ENCODE results near the gene PSMB2. TPM values are rescaled to one million over a fixed set of nuclear protein-coding genes. Genes with fewer than 3 reads are reported as not detected.
"Not testable (repeated sequence)": the region's sequence is repeated elsewhere in the genome, so short reads cannot be mapped to it uniquely, and the experiment has no call there.

PSMB2 gene
- total RNA-seq, 1 donor from 2014 or later: 98.6 TPM

DNA sequence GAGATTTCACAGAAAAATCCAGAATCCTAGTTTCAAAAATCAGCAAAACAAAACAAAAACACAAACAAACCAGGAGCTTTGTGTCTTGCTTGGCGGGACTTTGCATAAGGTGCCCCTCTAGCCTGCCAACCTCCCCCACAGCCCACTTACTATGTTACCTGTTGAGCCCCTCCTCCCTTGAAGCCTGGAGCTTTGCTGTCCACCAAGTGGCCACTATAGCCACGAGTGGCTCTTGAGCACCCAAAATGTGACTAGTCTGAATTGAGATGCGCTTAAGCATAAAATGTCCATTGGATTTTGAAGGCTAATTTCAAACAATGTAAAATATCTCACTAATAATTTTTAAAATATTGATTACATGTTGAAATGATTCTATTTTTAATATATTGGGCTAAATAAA lies 56.0 kb downstream of the PSMB2 start:
- Mint-ChIP-seq H3K4me1 (ENCODE audit: low read depth, unreplicated experiment) (no peaks in the 10 kb centered on the region), H3K27me3 (ENCODE audit: low read depth, unreplicated experiment) (peaks cover 24% of the 10 kb centered on the region), H3K9me3 (ENCODE audit: unreplicated experiment) (no peaks in the 10 kb centered on the region), H3K4me3 (ENCODE audit: unreplicated experiment) (no peak overlapping the region), H3K36me3 (ENCODE audit: low read depth, unreplicated experiment) (peaks cover 7% of the 10 kb centered on the region), H3K27ac (ENCODE audit: unreplicated experiment) (no peak overlapping the region)
- Histone ChIP-seq H4K20me1 (ENCODE audit: insufficient read depth, low read length) (no peaks in the 10 kb centered on the region), H3K9ac (ENCODE audit: low read length) (no peak overlapping the region), H3K79me2 (ENCODE audit: insufficient read depth, low read length) (no peaks in the 10 kb centered on the region), H3K4me1 (ENCODE audit: insufficient read depth, low read length) (no peaks in the 10 kb centered on the region), H3K4me2 (ENCODE audit: low read length) (no peak overlapping the region), H3K9me3 (ENCODE audit: insufficient read depth, low read depth, low read length) (no peaks in the 10 kb centered on the region), H3K27me3 (ENCODE audit: insufficient read depth, low read length) (no peaks in the 10 kb centered on the region), H3K36me3 (ENCODE audit: insufficient read depth, low read length) (no peaks in the 10 kb centered on the region), H3K4me3 (ENCODE audit: insufficient read depth, low read depth, low read length) (no peak overlapping the region), H2AFZ (ENCODE audit: low read depth, low read length) (no peak overlapping the region), H3K27ac (ENCODE audit: low read depth, low read length) (no peak overlapping the region)
- FAIRE-seq: no peak
- TF ChIP-seq, protein P1, sequence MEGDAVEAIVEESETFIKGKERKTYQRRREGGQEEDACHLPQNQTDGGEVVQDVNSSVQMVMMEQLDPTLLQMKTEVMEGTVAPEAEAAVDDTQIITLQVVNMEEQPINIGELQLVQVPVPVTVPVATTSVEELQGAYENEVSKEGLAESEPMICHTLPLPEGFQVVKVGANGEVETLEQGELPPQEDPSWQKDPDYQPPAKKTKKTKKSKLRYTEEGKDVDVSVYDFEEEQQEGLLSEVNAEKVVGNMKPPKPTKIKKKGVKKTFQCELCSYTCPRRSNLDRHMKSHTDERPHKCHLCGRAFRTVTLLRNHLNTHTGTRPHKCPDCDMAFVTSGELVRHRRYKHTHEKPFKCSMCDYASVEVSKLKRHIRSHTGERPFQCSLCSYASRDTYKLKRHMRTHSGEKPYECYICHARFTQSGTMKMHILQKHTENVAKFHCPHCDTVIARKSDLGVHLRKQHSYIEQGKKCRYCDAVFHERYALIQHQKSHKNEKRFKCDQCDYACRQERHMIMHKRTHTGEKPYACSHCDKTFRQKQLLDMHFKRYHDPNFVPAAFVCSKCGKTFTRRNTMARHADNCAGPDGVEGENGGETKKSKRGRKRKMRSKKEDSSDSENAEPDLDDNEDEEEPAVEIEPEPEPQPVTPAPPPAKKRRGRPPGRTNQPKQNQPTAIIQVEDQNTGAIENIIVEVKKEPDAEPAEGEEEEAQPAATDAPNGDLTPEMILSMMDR (IDR thresholded peaks at IDR 0.05; ENCODE audit: insufficient read depth, low read depth, low read length): no peak
- TF ChIP-seq EZH2 (IDR thresholded peaks at IDR 0.05; ENCODE audit: insufficient read depth, low read length): no peak
- no peak for DNase-seq (ENCODE audit: low read depth)

DNA sequence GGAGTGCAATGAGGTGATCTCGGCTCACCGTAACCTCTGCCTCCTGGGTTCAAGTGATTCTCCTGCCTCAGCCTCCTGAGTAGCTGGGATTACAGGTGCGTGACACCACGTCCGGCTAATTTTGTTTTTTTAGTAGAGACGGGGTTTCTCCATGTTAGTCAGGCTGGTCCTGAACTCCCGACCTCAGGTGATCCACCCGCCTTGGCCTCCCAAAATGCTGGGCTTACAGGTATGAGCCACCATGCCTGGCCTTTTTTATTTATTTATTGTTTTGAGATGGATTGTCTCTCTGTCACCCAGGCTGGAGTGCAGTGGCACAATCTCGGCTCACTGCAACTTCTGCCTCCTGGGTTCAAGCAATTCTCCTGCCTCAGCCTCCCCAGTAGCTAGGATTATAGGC lies 59.7 kb downstream of the PSMB2 start:
- not testable (repeated sequence) for H3K79me2 ChIP-seq (ENCODE audit: insufficient read depth, low read length); FAIRE-seq
- peaks cover 14% of the 10 kb centered on the region for H3K27me3 ChIP-seq (ENCODE audit: insufficient read depth, low read length)

DNA sequence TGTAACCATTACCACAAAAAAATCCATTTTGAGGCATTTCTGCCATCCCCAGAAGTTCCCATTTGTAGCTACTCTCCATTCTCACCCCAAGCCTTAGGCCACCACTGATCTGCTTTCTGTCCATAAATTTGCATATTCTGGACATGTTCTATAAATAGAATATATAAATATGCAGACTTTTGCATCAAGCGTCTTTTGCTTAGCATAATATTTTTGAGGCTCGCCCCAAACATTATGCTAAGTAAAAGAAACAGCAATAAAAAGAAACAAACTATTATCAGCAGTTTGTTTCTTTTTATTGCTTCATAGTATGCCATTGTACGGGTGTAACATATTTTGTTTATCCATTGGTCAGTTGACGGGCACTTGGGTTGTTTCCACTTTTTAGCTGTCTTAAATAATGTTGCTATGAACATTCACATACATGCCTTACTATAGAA lies 60.4 kb downstream of the PSMB2 start:
- no peak overlapping the region for H3K27ac ChIP-seq (ENCODE audit: low read depth, low read length)
- H3K27ac Mint-ChIP-seq (ENCODE audit: unreplicated experiment): no peak overlapping the region
- no peaks in the 10 kb centered on the region for H3K9me3 ChIP-seq (ENCODE audit: insufficient read depth, low read depth, low read length)
- no peak for FAIRE-seq
- H3K27me3 Mint-ChIP-seq (ENCODE audit: low read depth, unreplicated experiment): peaks cover 21% of the 10 kb centered on the region
- H3K4me1 ChIP-seq (ENCODE audit: insufficient read depth, low read length): peaks cover 5% of the 10 kb centered on the region
- H3K4me3 Mint-ChIP-seq (ENCODE audit: unreplicated experiment): no peak overlapping the region
- no peak overlapping the region for H3K4me2 ChIP-seq (ENCODE audit: low read length)
- H3K79me2 ChIP-seq (ENCODE audit: insufficient read depth, low read length): no peaks in the 10 kb centered on the region
- TF ChIP-seq, protein P1 (IDR thresholded peaks at IDR 0.05; ENCODE audit: insufficient read depth, low read depth, low read length): no peak
- peaks cover 5% of the 10 kb centered on the region for H3K9me3 Mint-ChIP-seq (ENCODE audit: unreplicated experiment)
- no peak overlapping the region for H3K9ac ChIP-seq (ENCODE audit: low read length)
- no peaks in the 10 kb centered on the region for H3K36me3 ChIP-seq (ENCODE audit: insufficient read depth, low read length)
- no peak overlapping the region for H3K4me3 ChIP-seq (ENCODE audit: insufficient read depth, low read depth, low read length)
- H2AFZ ChIP-seq (ENCODE audit: low read depth, low read length): no peak overlapping the region
- H4K20me1 ChIP-seq (ENCODE audit: insufficient read depth, low read length): no peaks in the 10 kb centered on the region
- DNase-seq (ENCODE audit: low read depth): no peak
- peaks cover 21% of the 10 kb centered on the region for H3K27me3 ChIP-seq (ENCODE audit: insufficient read depth, low read length)
- peaks cover 4% of the 10 kb centered on the region for H3K4me1 Mint-ChIP-seq (ENCODE audit: low read depth, unreplicated experiment)
- H3K36me3 Mint-ChIP-seq (ENCODE audit: low read depth, unreplicated experiment): peaks cover 6% of the 10 kb centered on the region

More for the DNA sequence above, 59.7 kb downstream of the PSMB2 start:
- DNase-seq (ENCODE audit: low read depth); H3K4me3 ChIP-seq (ENCODE audit: insufficient read depth, low read depth, low read length); H3K27ac ChIP-seq (ENCODE audit: low read depth, low read length); H3K9me3 Mint-ChIP-seq (ENCODE audit: unreplicated experiment); H3K27ac Mint-ChIP-seq (ENCODE audit: unreplicated experiment); H3K4me1 Mint-ChIP-seq (ENCODE audit: low read depth, unreplicated experiment); H3K9ac ChIP-seq (ENCODE audit: low read length); H3K36me3 Mint-ChIP-seq (ENCODE audit: low read depth, unreplicated experiment); H3K4me1 ChIP-seq (ENCODE audit: insufficient read depth, low read length); H3K9me3 ChIP-seq (ENCODE audit: insufficient read depth, low read depth, low read length); H4K20me1 ChIP-seq (ENCODE audit: insufficient read depth, low read length); H3K36me3 ChIP-seq (ENCODE audit: insufficient read depth, low read length); H2AFZ ChIP-seq (ENCODE audit: low read depth, low read length); H3K4me3 Mint-ChIP-seq (ENCODE audit: unreplicated experiment); H3K4me2 ChIP-seq (ENCODE audit: low read length): not testable (repeated sequence)
- H3K27me3 Mint-ChIP-seq (ENCODE audit: low read depth, unreplicated experiment): peaks cover 18% of the 10 kb centered on the region

Measured in astrocyte (in vitro differentiated cells and primary cell).